GM12891 (cell line): ENCODE data around the gene DDX52.

Experiments
- PAX5 ChIP-seq: IDR thresholded peaks from 2 replicates; pipeline ENCODE4 v1.6.1; 2011; ENCODE audit warnings: low read length, moderate library complexity, mild to moderate bottlenecking; ENCODE audit not compliant: insufficient read depth, severe bottlenecking
- POLR2A ChIP-seq: IDR thresholded peaks from 2 replicates; pipeline ENCODE4 v1.6.1; 2011; ENCODE audit warnings: low read depth, low read length, control low read depth
- POLR2AphosphoS5 ChIP-seq: IDR thresholded peaks from 2 replicates; pipeline ENCODE4 v1.6.1; 2011; ENCODE audit warnings: low read depth, low read length, control low read depth
- POU2F2 ChIP-seq: IDR thresholded peaks from 2 replicates; pipeline ENCODE4 v1.6.1; 2011; ENCODE audit warnings: low read depth, mild to moderate bottlenecking, control low read depth, low read length, moderate library complexity

GRCh38 chr17:37604556-37604955 lies 38.7 kb downstream of the DDX52 start:
- no peak for TF ChIP-seq POLR2AphosphoS5
- TF ChIP-seq POLR2A = no peak
- no peak for TF ChIP-seq POU2F2
- TF ChIP-seq PAX5 = no peak
